Calu3 (cell line): Measurements from ENCODE around the gene BRINP1. TPM values are rescaled to one million over a fixed set of nuclear protein-coding genes. Genes with fewer than 3 reads are reported as not detected.

Experiments
- BruUV-seq: library from RNA; stranded (reverse); fragments of 400-500 nt; replicated peaks from 2 replicates; lab custom pipeline; 2021; lab: Mats Ljungman, UMichigan
- CTCF ChIA-PET: fragments of 300-600 bp; sonication (Branson Sonifier 250); formaldehyde crosslinking; loops from one replicate; lab custom pipeline; 2022; ENCODE audit warnings: antibody characterized with exemption; lab: Charles Lee
- DNase-seq: peaks from one replicate; pipeline ENCODE4 v3.0.0; 2022
- H3K27ac Mint-ChIP-seq: one replicate; pipeline ENCODE4 v1.8.0; 2022; ENCODE audit warnings: mixed read lengths; ENCODE audit not compliant: unreplicated experiment
- H3K27me3 Mint-ChIP-seq: one replicate; pipeline ENCODE4 v1.8.0; 2022; ENCODE audit warnings: mixed read lengths; ENCODE audit not compliant: unreplicated experiment
- H3K36me3 Mint-ChIP-seq: one replicate; pipeline ENCODE4 v1.8.0; 2022; ENCODE audit warnings: mild to moderate bottlenecking, moderate library complexity, mixed read lengths; ENCODE audit not compliant: insufficient read depth, unreplicated experiment
- H3K4me1 Mint-ChIP-seq: one replicate; pipeline ENCODE4 v1.8.0; 2022; ENCODE audit warnings: mild to moderate bottlenecking, low read depth, mixed read lengths; ENCODE audit not compliant: unreplicated experiment
- H3K4me3 Mint-ChIP-seq: one replicate; pipeline ENCODE4 v1.8.0; 2022; ENCODE audit warnings: mild to moderate bottlenecking, low read depth, moderate library complexity, mixed read lengths; ENCODE audit not compliant: unreplicated experiment
- H3K9me3 Mint-ChIP-seq: one replicate; pipeline ENCODE4 v1.8.0; 2022; ENCODE audit warnings: low read depth, mixed read lengths; ENCODE audit not compliant: unreplicated experiment
- intact Hi-C: fragments of 100-400 bp; cut with micrococcal nuclease; formaldehyde crosslinking; loops from one replicate; pipeline ENCODE4 v1.10.0; 2022; ENCODE audit not compliant: unreplicated experiment
- total RNA-seq: library from RNA; stranded (reverse); gene quantifications from 2 replicates; pipeline ENCODE4 v1.2.3, GENCODE V29; 2022
- TF ChIP-seq, protein P1 (sequence below): fragments of 200-600 bp; IDR thresholded peaks from one replicate; pipeline ENCODE4 v1.8.0; 2022; ENCODE audit warnings: antibody characterized with exemption; ENCODE audit not compliant: unreplicated experiment

BRINP1 gene
- total RNA-seq, 1 experiment from 2014 or later = not detected

DNA sequence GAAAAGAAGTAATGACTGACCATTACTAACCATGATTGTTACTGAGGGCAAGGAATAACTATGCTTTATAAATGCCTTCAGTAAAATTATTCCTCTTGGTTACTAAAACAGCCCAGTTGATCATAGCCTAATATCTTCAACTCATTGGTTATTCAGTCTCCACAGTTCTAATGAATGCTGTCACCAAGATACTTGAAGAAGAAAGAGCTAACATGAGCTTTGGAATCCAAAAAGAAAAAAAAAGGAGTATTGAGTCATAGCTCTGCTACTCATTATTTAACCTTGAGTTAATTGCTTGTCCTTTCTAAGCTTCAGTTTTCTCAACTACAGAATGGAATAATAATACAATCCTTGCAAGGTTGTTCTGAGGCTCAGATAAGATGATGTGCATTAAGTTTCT is 187.7 kb downstream of the BRINP1 start:
- intact Hi-C loops = no loop called here
- Mint-ChIP-seq H3K27ac (no peak overlapping the region), H3K4me3 (no peak overlapping the region), H3K4me1 (no peaks in the 10 kb centered on the region), H3K36me3 (no peaks in the 10 kb centered on the region), H3K9me3 (peaks cover 4% of the 10 kb centered on the region), H3K27me3 (no peaks in the 10 kb centered on the region)
- no TSS peak for BruUV-seq
- DNase-seq = no peak
- TF ChIP-seq, protein P1, sequence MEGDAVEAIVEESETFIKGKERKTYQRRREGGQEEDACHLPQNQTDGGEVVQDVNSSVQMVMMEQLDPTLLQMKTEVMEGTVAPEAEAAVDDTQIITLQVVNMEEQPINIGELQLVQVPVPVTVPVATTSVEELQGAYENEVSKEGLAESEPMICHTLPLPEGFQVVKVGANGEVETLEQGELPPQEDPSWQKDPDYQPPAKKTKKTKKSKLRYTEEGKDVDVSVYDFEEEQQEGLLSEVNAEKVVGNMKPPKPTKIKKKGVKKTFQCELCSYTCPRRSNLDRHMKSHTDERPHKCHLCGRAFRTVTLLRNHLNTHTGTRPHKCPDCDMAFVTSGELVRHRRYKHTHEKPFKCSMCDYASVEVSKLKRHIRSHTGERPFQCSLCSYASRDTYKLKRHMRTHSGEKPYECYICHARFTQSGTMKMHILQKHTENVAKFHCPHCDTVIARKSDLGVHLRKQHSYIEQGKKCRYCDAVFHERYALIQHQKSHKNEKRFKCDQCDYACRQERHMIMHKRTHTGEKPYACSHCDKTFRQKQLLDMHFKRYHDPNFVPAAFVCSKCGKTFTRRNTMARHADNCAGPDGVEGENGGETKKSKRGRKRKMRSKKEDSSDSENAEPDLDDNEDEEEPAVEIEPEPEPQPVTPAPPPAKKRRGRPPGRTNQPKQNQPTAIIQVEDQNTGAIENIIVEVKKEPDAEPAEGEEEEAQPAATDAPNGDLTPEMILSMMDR = no peak
- CTCF ChIA-PET = no interaction called here

- H3K27me3 Mint-ChIP-seq = no peaks in the 10 kb centered on the region
- TF ChIP-seq, protein P1 = no peak
- no peak overlapping the region for H3K4me3 Mint-ChIP-seq
- H3K9me3 Mint-ChIP-seq = peaks cover 4% of the 10 kb centered on the region
- no peak for DNase-seq
- no peaks in the 10 kb centered on the region for H3K36me3 Mint-ChIP-seq
- no peaks in the 10 kb centered on the region for H3K4me1 Mint-ChIP-seq
- intact Hi-C loops = no loop called here
- CTCF ChIA-PET = no interaction called here
- BruUV-seq = no TSS peak
- no peak overlapping the region for H3K27ac Mint-ChIP-seq
Observed at GRCh38 chr9:119180897-119181296, 188.3 kb downstream of the BRINP1 start.

- TF ChIP-seq, protein P1 = no peak
- Mint-ChIP-seq H3K27ac (no peak overlapping the region), H3K4me1 (no peaks in the 10 kb centered on the region), H3K9me3 (peaks cover 4% of the 10 kb centered on the region), H3K36me3 (no peaks in the 10 kb centered on the region), H3K27me3 (no peaks in the 10 kb centered on the region), H3K4me3 (no peak overlapping the region)
- no TSS peak for BruUV-seq
- DNase-seq = no peak
- CTCF ChIA-PET = no interaction called here
- intact Hi-C loops = no loop called here
Observed at GRCh38 chr9:119179701-119180100, 189.5 kb downstream of the BRINP1 start.

GRCh38 chr9:119177196-119177595 is 192.0 kb downstream of the BRINP1 start:
- Mint-ChIP-seq H3K27ac (no peak overlapping the region), H3K27me3 (no peaks in the 10 kb centered on the region), H3K4me1 (no peaks in the 10 kb centered on the region), H3K4me3 (no peak overlapping the region), H3K9me3 (peaks cover 4% of the 10 kb centered on the region), H3K36me3 (no peaks in the 10 kb centered on the region)
- DNase-seq = no peak
- TF ChIP-seq, protein P1 = no peak
- CTCF ChIA-PET = no interaction called here
- intact Hi-C loops = no loop called here
- no TSS peak for BruUV-seq
